ENCODE results near the gene CACNA2D4.

The CACNA2D4 gene

GRCh38 chr12:1844661-1845409 lies 73.6 kb downstream of the CACNA2D4 start:
- DNase-seq (ENCODE audit: low read depth), result no peak

DNA sequence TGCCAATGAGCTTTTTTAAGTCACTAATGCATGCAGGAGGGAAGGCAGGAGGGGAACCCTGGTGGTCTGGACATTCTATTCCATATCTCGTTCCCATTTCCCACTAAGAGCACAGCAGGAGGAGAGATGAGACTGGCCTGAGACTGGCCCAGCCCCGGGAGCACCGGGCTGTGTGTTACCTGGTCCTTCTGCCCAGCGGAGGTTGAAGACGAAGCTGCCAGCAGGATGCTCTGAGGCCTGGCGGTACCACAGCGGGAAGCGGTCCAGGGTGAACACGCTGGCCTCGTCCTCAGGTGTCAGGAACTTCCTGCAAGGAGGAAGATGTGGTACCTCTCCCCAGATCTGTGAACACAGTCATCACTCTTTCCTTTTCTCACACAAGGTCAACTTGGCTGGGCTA lies 74.2 kb downstream of the CACNA2D4 start:
- no peak for DNase-seq (ENCODE audit: low read depth)

- no peak for DNase-seq (ENCODE audit: low read depth)
Observed at GRCh38 chr12:1843641-1844005, 74.8 kb downstream of the CACNA2D4 start.

DNA sequence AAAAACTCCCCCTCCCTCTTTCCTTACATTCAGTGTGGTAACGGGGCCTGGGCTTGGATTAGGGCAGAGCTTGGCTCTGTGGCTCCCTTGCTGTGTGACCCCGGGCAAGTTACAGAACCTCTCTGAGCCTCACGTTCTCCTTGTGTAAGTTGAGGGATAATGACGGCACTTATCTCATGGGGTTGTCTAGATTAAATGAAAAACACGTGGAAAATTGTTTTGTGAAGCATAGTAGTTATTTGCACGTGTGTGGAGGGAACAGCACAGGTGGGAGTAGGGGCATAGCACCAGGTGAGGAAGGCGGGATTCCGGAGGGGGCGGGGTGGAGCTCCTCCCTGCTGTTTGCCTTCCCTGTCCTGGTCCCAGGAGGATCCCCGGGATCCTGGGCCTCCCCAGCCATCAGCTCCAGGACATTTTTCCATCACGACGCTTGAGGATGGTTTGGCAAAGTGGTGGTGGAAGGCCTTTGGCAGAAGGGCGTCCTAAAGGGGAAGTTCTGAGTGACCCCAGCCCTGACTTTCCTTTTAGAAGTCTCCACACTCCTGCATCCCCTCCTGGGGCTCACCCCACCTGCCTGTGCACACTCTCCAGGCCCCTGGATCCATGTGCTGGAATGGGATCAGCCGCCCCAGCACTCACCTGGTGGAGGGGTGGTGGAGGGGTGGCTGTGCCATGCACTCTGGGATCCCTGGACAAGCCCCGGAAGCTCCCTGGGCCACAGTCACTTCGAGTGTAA lies 75.4 kb downstream of the CACNA2D4 start:
- DNase-seq (ENCODE audit: low read depth), result no peak

DNA sequence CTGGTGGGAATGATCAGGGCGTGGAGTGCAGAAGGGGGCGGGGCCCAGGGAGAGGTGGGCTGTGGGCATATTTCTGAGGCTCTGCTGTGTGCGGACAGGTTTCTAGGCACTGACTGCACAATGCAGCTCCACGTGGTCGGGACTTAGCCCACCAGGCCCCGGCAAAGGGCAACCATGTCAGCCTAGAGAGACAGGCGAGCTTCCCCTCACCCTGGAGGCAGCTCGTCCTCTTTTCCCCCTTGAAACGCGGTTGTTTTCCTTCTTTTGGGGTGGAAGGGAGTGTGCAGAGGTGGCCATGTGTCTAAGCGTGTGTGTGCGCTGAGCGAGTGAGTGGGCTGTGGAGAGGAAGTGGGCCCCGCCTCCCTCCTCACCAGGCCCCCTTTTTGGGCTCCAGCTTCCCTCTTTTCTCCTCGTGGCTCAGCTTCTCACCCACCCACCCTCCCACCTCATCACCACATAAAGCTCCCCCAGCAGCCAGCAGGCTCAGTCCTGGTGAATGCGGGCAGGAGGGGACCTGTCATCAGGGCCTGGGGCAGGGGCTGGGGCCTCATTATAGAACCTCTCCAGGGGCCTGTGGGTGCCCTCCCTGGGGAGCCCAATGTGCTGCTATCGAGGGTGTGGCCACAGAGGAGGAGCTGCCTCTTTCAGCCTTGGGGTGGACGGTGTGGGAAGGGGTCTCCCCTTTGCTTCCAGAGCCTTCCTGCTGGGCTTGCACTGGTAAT lies 76.1 kb downstream of the CACNA2D4 start:
- no peak for DNase-seq (ENCODE audit: low read depth)

DNA sequence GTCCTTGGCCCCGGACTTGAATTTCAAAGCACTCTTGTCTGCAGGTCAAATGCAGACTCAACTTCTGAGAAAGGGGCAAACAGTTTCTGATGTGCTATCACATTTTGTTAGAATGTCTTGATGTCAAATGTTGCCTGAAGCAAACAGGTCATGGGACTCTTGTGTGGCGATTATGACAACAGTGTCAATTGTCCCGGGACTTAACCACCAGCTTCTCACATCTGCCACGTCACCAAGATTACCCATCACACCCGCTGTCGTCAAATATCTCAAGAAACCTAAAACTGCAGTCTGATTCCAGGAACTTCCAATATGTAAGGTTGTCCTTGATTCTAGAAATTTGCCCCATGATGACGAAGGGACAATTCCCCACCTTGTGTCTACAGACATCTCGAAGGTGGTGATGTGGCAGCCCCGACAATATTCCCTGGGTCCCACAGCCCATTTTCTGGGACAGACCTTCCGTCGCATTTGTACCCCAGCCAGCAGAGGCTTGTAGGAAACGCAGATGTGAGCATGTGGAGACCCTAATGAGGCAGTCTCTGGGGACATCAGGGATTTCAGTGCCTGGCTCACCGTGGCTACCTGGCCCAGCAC lies 76.8 kb downstream of the CACNA2D4 start:
- DNase-seq (ENCODE audit: low read depth), result no peak

DNA sequence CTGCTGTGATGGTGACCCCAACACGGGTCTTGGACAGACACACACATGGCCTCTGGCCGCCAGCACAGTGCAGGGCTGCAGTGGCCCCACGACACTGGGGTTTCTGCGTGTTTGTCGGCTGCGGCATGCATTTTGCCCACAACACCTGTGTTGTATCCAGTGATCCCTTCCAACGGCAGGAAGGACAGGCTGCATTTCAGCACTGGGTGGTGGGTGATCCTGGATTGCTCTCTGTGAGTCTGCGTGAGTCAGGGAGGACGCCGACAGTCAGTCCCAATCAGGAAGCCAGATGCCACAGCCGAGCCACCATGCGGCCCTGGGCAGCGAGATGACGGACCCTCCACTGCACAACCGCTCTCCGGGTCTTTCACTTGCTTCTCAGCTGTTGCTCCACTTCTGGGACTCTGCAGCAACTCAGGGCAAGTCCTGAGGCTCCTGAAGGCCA lies 77.4 kb downstream of the CACNA2D4 start:
- no peak for DNase-seq (ENCODE audit: low read depth)

DNA sequence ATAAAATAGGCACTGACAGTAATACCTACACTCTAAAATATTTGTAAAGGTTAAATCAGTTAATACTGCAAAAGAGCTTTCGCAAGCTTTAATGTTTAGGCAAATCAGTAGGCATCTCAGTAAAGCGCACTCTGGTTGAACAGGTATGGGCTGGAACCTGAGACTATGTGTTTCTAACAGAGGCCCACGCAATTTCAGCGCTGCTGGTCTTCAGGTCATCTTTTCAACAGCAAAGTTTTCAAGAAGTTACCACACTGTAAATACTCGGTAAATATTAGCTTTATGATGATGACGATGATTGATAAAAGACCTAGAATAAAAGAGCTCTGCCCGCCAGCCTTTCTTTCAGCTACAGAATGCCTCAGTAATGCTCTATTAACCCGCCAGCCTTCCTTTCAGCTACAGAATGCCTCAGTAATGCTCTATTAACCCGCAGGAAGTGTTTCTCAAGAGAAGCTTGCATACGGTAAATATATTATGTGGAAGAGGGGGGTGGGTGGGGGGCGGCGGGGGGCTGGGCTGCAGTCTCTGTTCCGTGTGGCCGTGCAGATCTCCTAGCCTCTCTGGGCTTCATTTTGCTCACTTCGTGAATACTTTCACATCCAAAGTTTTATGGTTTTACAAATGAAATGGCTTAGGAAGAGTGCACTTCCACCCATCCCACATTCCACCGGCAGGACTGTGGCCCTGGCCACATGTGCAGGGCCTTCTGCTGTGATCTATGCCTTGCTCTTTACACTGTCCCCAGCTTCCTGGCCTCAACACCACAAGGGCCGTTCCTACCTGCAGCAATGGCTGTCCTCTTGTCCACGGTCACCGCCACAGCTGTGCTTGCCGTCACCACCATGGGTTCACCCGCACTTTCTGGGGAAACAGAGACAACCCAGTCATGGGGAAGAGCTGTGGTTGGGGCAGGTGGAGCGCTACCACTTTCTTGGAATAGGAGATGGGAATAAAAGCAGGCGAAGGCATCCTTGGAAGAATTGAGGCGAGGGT lies 78.2 kb downstream of the CACNA2D4 start:
- DNase-seq (ENCODE audit: low read depth), result no peak

- no peak for DNase-seq (ENCODE audit: low read depth)
Observed at GRCh38 chr12:1839464-1839863, 79.0 kb downstream of the CACNA2D4 start.

DNA sequence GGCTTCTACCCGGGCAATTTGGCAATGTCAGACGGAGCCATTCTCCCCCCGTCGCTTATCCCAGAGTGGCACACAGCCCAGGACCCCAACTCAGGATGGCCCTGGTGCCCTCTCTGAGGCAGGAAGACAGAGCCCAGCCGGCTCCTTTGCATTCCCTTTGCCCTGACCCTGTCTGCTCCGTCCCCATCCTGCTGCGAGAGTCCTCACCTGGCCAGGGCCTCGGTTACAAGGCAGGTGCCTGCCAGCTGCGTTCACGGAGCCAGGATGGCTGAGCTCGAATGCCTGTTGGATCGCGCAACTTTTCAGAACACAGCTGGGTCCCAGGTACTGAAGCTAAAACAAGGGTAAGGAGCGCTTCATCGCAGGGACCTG lies 79.5 kb downstream of the CACNA2D4 start:
- DNase-seq (ENCODE audit: low read depth), result no peak

DNA sequence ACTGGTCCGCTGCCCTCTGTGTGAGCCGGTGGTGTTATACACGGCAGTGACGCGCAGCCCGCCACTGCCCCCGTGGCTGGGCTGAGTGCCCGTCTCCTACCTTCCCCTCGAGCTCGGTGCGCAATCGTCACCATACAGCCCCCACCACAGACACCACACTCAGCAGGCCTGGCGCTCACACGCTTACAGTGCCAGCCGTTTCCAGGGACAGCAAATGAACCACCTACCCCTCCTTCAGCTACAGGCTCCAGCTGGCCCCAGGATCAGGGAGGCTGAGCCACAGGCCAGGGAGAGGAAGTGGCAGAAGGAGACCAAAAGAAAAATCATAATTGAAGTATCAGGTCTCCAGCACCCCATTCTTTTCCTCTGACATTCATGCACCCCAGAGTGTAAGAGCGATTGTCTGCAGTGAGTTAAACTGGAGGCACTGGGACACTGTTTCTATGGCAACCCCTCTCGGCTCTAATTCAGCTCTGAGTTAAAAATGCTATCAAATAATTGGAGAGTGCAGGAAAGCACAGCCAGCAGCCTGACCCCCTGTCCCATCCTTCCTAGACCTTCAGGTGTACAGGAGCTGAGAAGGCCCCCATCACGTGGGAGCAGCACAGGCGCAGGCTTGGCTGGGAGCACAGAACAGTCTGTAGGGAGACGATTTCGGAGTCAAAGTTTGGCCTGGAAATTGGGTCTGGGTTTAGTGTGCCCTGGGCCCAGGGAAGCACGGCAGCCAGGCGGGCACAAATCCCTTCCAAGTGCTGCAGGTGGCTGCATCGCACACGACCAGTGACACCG lies 80.1 kb downstream of the CACNA2D4 start:
- no peak for DNase-seq (ENCODE audit: low read depth)

DNA sequence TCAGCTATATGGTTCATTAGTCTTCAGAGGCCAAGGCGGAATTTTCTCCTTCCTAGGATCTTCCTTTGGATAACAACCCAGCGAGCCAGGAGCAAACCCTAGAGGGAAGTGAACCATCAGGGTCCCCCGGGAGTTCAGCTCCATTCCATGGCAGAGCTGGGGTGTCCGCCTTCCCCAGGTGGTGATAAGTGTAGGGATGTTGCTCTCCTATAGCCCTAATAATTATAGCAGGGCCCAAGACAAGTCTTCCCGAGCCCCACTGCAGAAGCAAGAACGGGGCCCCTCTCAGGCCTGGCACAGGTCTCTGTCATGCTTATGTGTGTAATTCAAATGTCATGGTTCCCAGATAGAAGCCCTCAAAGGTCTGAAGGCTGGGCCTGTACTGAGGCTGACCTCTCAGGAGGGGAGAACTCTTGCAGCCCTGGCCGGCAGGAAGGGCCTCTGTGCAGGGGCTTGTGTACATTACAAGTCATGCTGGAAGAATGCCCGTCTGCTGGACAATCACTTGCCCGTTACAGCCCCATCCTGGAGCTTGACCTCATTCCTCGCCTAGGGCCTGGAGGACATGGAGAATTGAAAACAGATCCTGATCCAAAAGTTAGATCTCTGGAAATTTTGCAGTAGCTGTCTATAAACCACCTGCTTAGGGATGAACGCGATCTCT lies 80.8 kb downstream of the CACNA2D4 start:
- no peak for DNase-seq (ENCODE audit: low read depth)

DNA sequence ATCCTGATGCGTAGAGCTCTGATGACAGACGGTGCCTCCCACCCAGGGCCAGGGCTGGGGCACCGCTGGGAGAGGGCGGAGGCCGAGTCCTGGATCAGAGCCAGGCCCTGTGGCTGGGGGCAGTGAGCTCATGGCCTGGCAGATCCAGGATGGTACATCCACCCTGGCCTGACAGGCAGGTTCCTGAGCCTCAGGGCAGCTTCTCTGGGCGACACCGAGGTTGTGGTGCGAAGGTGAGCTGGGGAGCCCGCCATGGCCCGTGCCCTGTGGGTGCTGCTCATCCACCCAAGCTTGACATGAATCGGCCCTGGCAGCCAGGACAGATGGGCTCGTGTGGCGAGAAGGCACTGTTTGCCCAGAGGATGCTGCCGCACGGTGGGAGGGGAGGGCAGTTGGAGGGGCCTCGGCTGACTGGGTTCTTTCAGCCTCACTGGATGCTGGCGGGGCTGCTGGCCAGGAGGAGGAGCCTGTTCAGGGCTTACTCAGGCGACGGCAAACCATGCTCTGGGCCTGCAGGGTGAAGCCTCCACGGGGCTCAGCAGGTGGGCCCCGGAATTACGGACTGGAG lies 81.5 kb downstream of the CACNA2D4 start:
- DNase-seq (ENCODE audit: low read depth), result no peak

DNA sequence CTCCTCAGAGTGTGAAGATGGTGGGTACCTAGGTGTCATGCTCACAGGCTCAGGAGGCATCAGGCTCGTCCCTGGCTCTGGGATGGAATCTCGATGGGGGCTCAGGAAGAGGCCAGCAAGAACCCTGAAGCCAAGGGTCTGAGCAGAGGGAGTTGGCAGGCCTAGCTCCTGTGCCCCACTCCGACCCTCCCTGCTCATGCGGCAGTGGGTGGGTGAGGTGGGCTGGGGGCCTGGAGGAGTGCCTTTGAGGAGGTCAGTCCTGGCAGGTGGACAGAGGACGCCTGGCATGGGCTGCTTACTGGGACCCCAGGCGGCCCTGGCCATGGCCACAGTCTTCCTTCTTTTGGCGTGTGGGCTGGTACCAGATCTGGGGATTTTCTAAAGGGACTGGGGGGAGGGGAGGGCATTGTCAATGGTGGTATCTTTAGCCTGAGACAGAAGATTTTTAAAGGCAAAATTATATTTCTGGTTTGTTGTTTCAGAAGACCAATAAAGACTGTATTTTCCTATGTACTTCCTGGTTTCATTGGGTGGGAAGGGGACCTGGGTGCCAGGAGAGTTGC lies 82.1 kb downstream of the CACNA2D4 start:
- no peak for DNase-seq (ENCODE audit: low read depth)

DNA sequence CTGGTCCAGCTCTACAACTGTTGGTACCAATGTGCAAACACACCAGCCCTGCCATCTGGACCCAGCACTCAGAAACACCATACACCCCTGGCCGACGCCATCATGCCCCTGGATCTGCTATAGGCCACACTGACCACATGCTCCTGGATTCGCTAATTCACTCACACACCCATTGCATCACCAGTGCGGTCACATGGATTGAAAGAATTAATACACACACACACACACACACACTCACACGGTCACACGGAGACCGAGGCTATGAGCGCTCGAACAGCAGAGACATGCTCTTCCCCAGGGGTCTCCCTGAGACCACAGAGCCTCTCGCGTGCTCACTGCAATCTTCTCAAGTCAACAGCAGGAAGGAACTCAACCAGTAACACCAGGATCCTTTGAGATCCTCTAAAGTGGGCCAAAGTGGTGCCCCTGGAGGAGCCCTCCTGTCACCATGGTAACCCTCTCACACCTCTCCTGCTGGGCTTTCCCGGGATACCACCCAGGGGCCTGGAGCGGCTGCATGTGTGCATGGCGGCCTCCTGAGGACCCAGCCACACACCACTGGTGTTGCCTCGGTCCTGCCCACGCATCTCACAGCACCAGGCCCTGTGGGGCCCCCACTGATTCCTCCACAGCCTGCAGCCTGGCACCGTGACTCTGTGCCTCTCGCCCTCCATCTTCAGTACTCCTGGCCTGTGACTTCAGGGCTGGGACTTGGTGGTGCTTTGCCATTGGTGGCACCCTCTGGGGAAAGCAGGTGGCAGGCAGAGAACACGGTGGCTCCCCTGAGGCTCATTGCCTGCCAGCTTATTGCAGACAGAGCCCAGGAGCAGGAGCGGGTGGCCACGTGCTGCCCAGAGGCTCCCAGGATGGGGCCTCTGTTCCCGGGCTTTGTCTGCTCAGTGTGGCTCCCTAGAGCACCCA lies 83.0 kb downstream of the CACNA2D4 start:
- DNase-seq (ENCODE audit: low read depth), result no peak

- no peak for DNase-seq (ENCODE audit: low read depth)
Observed at GRCh38 chr12:1834186-1834925, 84.1 kb downstream of the CACNA2D4 start.

GRCh38 chr12:1833596-1834028 lies 84.8 kb downstream of the CACNA2D4 start:
- no peak for DNase-seq (ENCODE audit: low read depth)
